Type B pancreatic cell (in vitro differentiated cells): Measurements from ENCODE around the gene SRC. TPM values are rescaled to one million over a fixed set of nuclear protein-coding genes. Genes with fewer than 3 reads are reported as not detected.
A peak's percentile ranks its signal among the peaks of the same experiment; 100 is the strongest.

ENCODE experiments used
- DNase-seq: peaks from one replicate; pipeline ENCODE4 v3.0.0; 2021; ENCODE audit warnings: mixed read lengths; ENCODE audit not compliant: unreplicated experiment; ENCODE audit errors: extremely low spot score
- H3K27ac Mint-ChIP-seq: 2 replicates; pipeline ENCODE4 v1.8.0; 2021; ENCODE audit warnings: mild to moderate bottlenecking, mixed read lengths
- H3K27me3 Mint-ChIP-seq: 2 replicates; pipeline ENCODE4 v1.8.0; 2021; ENCODE audit warnings: mixed read lengths
- H3K36me3 Mint-ChIP-seq: 2 replicates; pipeline ENCODE4 v1.8.0; 2021; ENCODE audit warnings: mixed read lengths
- H3K4me1 Mint-ChIP-seq: one replicate; pipeline ENCODE4 v1.8.0; 2021; ENCODE audit warnings: mixed read lengths; ENCODE audit not compliant: unreplicated experiment
- H3K4me3 Mint-ChIP-seq: 2 replicates; pipeline ENCODE4 v1.8.0; 2021; ENCODE audit warnings: mild to moderate bottlenecking, mixed read lengths
- H3K9me3 Mint-ChIP-seq: 2 replicates; pipeline ENCODE4 v1.8.0; 2021; ENCODE audit warnings: mixed read lengths
- total RNA-seq: library from RNA; stranded (reverse); gene quantifications from 2 replicates; pipeline ENCODE4 v1.2.1, GENCODE V29; 2021; ENCODE audit warnings: low replicate concordance
- TF ChIP-seq, protein P1 (sequence below): fragments of 200-600 bp; sonication (generic); conservative IDR thresholded peaks from 2 replicates; pipeline ENCODE4 v1.5.0; 2021; ENCODE audit warnings: antibody characterized with exemption, mild to moderate bottlenecking

SRC gene
- total RNA-seq, 1 donor from 2014 or later = 56.0 TPM

GRCh38 chr20:37417617-37418467 is 71.9 kb downstream of the SRC start:
- no peak overlapping the region for H3K4me3 Mint-ChIP-seq
- peaks cover 48% of the 10 kb centered on the region for H3K27me3 Mint-ChIP-seq
- no peak for DNase-seq
- no peaks in the 10 kb centered on the region for H3K9me3 Mint-ChIP-seq
- H3K27ac Mint-ChIP-seq = no peak overlapping the region
- TF ChIP-seq, protein P1, sequence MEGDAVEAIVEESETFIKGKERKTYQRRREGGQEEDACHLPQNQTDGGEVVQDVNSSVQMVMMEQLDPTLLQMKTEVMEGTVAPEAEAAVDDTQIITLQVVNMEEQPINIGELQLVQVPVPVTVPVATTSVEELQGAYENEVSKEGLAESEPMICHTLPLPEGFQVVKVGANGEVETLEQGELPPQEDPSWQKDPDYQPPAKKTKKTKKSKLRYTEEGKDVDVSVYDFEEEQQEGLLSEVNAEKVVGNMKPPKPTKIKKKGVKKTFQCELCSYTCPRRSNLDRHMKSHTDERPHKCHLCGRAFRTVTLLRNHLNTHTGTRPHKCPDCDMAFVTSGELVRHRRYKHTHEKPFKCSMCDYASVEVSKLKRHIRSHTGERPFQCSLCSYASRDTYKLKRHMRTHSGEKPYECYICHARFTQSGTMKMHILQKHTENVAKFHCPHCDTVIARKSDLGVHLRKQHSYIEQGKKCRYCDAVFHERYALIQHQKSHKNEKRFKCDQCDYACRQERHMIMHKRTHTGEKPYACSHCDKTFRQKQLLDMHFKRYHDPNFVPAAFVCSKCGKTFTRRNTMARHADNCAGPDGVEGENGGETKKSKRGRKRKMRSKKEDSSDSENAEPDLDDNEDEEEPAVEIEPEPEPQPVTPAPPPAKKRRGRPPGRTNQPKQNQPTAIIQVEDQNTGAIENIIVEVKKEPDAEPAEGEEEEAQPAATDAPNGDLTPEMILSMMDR = no peak
- peaks cover 32% of the 10 kb centered on the region for H3K4me1 Mint-ChIP-seq
- H3K36me3 Mint-ChIP-seq = no peaks in the 10 kb centered on the region

GRCh38 chr20:37418591-37419109 is 72.7 kb downstream of the SRC start:
- H3K4me1 Mint-ChIP-seq = peaks cover 32% of the 10 kb centered on the region
- H3K36me3 Mint-ChIP-seq = no peaks in the 10 kb centered on the region
- DNase-seq = no peak
- no peak overlapping the region for H3K4me3 Mint-ChIP-seq
- no peak overlapping the region for H3K27ac Mint-ChIP-seq
- TF ChIP-seq, protein P1 = no peak
- peaks cover 50% of the 10 kb centered on the region for H3K27me3 Mint-ChIP-seq
- H3K9me3 Mint-ChIP-seq = no peaks in the 10 kb centered on the region

DNA sequence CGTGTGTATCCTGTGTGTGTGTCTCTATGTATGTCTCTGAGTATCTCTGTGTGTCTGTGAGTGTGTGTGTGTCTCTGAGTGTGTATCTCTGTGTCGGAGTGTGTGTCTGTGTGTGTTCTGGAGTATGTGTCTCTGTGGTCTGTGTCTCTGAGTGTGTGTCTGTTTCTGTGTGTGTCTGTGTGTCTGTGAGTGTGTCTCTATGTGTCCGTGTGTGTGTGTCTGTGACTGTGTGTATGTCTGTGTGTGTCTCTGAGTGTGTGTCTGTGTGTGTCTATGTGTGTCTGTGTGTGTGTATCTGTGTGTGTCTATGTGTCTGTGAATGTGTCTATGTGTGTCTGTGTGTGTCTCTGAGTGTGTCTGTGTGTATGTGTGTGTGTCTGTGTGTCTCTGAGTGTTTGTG is 73.4 kb downstream of the SRC start:
- H3K4me1 Mint-ChIP-seq = peaks cover 32% of the 10 kb centered on the region
- no peak overlapping the region for H3K4me3 Mint-ChIP-seq
- TF ChIP-seq, protein P1 = no peak
- H3K27ac Mint-ChIP-seq = no peak overlapping the region
- H3K9me3 Mint-ChIP-seq = no peaks in the 10 kb centered on the region
- H3K27me3 Mint-ChIP-seq = peaks cover 51% of the 10 kb centered on the region
- no peak for DNase-seq
- H3K36me3 Mint-ChIP-seq = no peaks in the 10 kb centered on the region

DNA sequence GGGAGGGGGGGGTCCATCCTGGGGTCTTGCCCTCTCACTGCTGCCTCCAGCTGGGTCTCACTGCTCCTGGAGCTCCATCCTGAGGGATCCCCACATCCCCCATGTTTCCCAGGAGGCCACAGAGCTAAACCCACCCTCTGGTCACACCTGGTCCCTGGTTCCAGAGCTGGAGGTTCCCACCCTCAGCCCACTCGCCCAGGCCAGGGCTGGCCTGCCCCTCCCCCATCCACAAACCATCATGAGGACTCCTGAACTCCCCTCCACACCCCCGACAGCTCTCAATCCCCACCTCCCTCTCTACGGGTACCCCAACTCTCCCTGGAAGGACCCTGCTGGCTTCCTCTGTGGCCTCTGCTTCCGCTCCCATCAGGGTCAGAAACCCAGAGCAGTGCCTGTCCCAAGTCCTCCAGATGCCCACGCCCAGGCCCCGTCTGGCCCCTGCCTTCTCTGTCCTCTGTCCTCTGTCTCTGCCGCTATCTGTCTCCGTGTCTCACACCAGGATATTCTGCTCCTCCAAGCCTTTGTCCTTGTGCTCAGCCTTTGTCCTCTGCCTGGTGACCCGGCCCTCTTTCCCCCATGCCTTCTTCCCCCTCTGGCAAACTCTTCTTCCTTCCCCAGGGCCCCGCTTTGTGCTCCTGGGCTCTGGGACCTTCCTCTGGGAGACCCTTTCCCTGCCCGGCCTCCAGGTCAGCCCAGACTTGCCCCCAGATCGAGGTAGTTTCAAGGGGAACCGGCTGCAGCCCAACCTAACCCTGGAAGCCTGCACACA is 74.0 kb downstream of the SRC start:
- DNase-seq = no peak
- Mint-ChIP-seq H3K9me3 (no peaks in the 10 kb centered on the region), H3K27me3 (peaks cover 50% of the 10 kb centered on the region), H3K4me1 (peaks cover 29% of the 10 kb centered on the region), H3K27ac (no peak overlapping the region), H3K36me3 (no peaks in the 10 kb centered on the region), H3K4me3 (no peak overlapping the region)
- TF ChIP-seq, protein P1 = no peak

DNA sequence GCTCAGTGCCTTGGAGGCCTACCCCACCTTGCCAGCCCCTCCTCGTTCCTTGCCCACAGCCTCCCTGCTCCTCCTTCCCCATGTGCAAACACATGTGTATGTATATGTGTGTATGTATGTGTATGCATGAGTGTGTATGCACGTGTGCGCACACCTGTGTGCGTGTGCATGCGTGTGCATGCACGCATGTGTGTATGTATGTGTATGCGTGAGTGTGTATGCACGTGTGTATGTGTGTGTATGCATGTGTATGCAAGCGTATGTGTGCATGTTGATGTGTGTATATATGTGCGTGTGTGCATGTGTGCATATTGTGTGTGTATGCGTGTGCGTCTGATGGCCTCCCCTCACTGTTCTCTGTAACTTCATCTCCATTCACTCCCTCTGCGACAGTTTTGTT is 74.7 kb downstream of the SRC start:
- no peak overlapping the region for H3K4me3 Mint-ChIP-seq

More for the DNA sequence above, 74.7 kb downstream of the SRC start:
- H3K36me3 Mint-ChIP-seq = no peaks in the 10 kb centered on the region
- peaks cover 25% of the 10 kb centered on the region for H3K4me1 Mint-ChIP-seq
- H3K27ac Mint-ChIP-seq = peak overlapping the region; percentile 17
- no peak for DNase-seq
- peaks cover 51% of the 10 kb centered on the region for H3K27me3 Mint-ChIP-seq
- H3K9me3 Mint-ChIP-seq = no peaks in the 10 kb centered on the region
- TF ChIP-seq, protein P1 = no peak
